ENCODE results near the gene GRXCR2.

GRXCR2 gene, protein sequence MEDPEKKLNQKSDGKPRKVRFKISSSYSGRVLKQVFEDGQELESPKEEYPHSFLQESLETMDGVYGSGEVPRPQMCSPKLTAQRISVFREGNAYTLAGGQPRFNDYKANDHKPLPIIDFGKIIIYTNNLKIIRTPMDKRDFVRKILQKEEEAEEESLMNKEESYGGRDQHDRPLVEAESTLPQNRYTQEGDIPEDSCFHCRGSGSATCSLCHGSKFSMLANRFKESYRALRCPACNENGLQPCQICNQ

DNA sequence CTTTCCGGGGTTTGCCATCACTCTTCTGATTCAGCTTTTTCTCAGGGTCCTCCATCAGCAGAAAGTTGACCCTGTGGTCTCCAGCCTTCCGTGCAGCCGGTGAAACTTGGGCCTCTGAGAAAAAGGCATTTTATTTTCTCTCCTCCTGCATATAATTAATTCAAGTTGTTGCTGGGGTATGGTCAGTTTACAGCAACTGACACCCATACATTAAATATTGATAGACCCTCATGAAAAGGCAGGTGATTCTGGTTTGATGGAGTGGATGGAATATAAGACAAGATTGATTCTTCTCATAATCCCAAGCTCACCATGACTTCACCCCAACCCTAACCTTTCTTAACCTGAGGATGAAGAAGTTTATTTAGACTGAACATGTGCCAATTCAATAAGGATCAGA lies at the start of gene GRXCR2:
GRXCR2 (minus strand) TSS at position 101 of the 400 bp plus-strand sequence; CDS start at position 55, 46 bp downstream.
- no peak for TF ChIP-seq CTCF (IDR thresholded peaks at IDR 0.05; ENCODE audit: insufficient read depth, low read depth, low read length, missing control alignments)
- DNase-seq (ENCODE audit: low read depth), result no peak

DNA sequence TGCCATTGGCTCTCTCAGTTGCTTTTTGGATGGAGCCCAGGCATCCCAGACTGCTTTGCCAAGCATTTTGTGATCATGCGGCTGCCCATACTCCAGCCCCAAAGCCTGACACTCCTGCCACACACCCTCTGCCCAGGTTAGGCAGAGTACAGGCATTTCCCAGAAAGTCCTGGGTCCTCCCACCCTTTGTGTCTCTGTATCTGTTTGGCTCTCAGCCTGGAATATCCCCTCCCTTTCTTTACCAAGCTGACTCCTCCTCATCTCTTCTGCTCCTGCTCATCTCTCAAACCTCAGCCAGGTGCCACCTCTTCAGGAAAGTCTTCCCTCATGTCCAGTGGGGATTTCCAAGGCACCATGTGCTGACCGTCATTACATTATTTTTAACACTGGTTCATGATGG lies 49.2 kb upstream of the GRXCR2 start:
- H3K4me3 ChIP-seq (ENCODE audit: low read depth, low read length), result no peak overlapping the region
- no peak for TF ChIP-seq CTCF (IDR thresholded peaks at IDR 0.05; ENCODE audit: insufficient read depth, low read depth, low read length, missing control alignments)
- DNase-seq (ENCODE audit: low read depth), result no peak

More for the DNA sequence above, at the start of gene GRXCR2:
- no peak within 1 kb of the TSS for H3K4me3 ChIP-seq (ENCODE audit: low read depth, low read length)

DNA sequence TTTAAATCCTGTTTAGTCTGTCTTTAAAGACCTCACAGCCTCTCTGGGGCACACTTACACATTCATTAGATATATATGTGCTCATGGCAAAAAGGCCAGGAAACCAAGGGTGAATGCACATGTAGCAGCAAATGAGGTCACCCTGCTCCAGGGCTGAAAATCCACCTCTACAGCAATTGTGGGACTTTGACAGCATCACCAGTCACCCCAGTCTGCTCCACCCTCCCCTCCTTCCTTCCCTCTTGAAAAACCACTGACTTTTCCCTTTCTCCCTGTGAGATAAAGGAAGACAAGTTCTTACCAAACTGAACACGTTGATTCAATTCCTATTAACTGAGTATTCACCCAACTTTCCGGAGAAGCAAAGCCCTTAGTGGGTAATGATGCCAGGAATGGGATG lies 48.4 kb upstream of the GRXCR2 start:
- no peak for DNase-seq (ENCODE audit: low read depth)

DNA sequence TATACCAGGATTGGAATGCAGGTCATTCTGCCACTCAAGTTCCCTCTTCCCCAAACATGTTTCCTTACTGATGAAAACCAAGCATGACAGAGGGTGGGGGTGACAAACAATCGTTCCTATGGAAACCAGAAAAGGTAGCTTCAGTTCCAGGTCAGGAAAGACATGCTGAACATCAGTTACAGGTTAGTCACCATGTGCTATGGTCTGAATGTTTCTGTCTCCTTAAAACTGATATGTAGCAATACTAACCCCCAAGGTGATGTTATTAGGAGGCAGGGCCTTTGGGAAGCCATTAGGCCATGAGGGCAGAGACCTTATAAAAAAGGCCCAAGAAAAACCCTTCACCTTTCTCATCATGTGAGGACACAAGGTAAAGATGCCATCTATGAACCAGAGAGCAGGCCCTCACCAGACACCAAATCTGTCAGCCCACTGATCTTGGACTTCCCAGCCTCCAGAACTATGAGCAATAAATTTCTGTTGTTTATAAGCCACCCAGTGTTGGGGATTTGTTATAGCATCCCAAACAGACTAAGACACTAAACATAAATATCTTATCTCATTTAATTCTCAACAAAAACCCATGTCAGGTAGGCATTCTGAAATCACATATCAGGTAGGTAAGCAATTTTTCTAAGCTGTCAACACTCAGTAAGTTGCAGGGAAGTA lies 47.9 kb upstream of the GRXCR2 start:
- TF ChIP-seq CTCF (IDR thresholded peaks at IDR 0.05; ENCODE audit: insufficient read depth, low read depth, low read length, missing control alignments), result no peak
- H3K4me3 ChIP-seq (ENCODE audit: low read depth, low read length), result no peak overlapping the region
- DNase-seq (ENCODE audit: low read depth), result no peak

More for the DNA sequence above, 48.4 kb upstream of the GRXCR2 start:
- no peak overlapping the region for H3K4me3 ChIP-seq (ENCODE audit: low read depth, low read length)
- no peak for TF ChIP-seq CTCF (IDR thresholded peaks at IDR 0.05; ENCODE audit: insufficient read depth, low read depth, low read length, missing control alignments)

DNA sequence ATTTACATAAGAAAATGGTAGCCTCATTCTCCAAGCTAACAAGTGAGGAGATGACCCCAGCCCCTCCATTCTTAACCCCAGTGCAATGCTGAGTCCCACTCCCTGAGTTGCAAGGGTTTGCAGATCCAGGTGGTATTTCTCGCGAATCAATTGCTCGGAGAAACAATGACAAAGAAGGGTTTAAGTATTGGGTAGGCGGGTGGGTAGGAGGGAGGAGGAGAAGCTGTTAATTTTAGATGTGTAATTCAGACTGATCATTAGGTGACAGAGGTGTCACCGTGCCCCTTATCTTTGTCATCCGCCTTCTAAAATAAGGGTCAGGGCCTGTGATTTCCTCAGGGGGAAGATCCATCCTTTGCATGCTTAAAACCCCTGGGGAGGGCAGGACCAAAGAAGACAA lies 46.6 kb upstream of the GRXCR2 start:
- no peak overlapping the region for H3K4me3 ChIP-seq (ENCODE audit: low read depth, low read length)
- no peak for DNase-seq (ENCODE audit: low read depth)
- TF ChIP-seq CTCF (IDR thresholded peaks at IDR 0.05; ENCODE audit: insufficient read depth, low read depth, low read length, missing control alignments), result no peak

DNA sequence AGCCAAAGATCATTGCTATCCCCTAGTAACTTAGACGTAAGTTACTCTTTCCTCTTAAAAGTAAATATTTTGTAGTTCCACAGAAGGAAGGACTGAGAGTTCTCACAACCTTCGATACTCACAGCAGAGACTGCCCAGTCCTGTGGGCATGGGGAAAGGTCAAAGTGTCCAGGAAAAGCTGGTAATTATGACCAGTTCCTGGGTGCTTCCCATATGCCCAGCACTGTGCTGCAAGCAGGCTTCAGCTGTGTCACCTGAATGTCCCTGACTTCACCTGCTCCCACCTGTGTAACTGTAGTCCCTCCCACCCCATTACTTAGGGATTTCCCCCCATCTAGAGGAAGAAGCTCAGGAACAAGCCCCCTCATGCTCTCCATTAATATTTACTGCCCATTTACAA lies 45.6 kb upstream of the GRXCR2 start:
- no peak overlapping the region for H3K4me3 ChIP-seq (ENCODE audit: low read depth, low read length)
- TF ChIP-seq CTCF (IDR thresholded peaks at IDR 0.05; ENCODE audit: insufficient read depth, low read depth, low read length, missing control alignments), result no peak
- DNase-seq (ENCODE audit: low read depth), result no peak
